Right lobe of liver (tissue), 6 donors: Measurements from ENCODE around the gene RTL1. TPM values are rescaled to one million over a fixed set of nuclear protein-coding genes. Genes with fewer than 3 reads are reported as not detected.

Experiments used
- ATAC-seq, 4 donors: fragments of 200-7000 bp; cut with Tn5 transposase; one replicate each; pipeline ENCODE4 v1.9.1; 2020; ENCODE audit warnings: mild to moderate bottlenecking in 4 of 4, moderate library complexity in 4 of 4
- DNase-seq, 3 donors: peaks; one replicate each; pipeline ENCODE4 v3.0.0-alpha.2; 2020
- H3K27ac ChIP-seq, 3 donors: fragments of 200-600 bp; one replicate each; pipeline ENCODE4 v1.8.0; 2022
- H3K27me3 ChIP-seq, 2 donors: fragments of 200-600 bp; one replicate each; pipeline ENCODE4 v1.8.0; 2022
- H3K36me3 ChIP-seq, 4 donors: fragments of 200-600 bp; sonication (generic) in 1 of 4; one replicate each; pipeline versions ENCODE4 v1.5.1 to v1.8.0; 2017 to 2022; ENCODE audit warnings: control low read depth in 1 of 4
- H3K4me1 ChIP-seq, 4 donors: fragments of 200-600 bp; sonication (generic) in 1 of 4; one replicate each; pipeline versions ENCODE4 v1.5.1 to v1.8.0; 2017 to 2022; ENCODE audit warnings: control low read depth in 1 of 4
- H3K4me3 ChIP-seq, 3 donors: fragments of 200-600 bp; one replicate each; pipeline ENCODE4 v1.8.0; 2022
- H3K9me3 ChIP-seq, 4 donors: fragments of 200-600 bp; sonication (generic) in 1 of 4; one replicate each; pipeline versions ENCODE4 v1.5.1 to v1.8.0; 2017 to 2022; ENCODE audit warnings: control low read depth in 1 of 4
- CTCF ChIP-seq, 4 donors: fragments of 200-600 bp in 3 of 4; fragments of 450-650 bp in 1 of 4; IDR thresholded peaks; one replicate each; pipeline versions ENCODE4 v1.5.1 to v1.8.0; 2016 to 2022; ENCODE audit warnings: antibody characterized with exemption in 4 of 4, mild to moderate bottlenecking in 2 of 4
- POLR2A ChIP-seq: fragments of 450-650 bp; IDR thresholded peaks from one replicate; pipeline ENCODE4 v1.6.1; 2017; ENCODE audit warnings: antibody characterized with exemption, mild to moderate bottlenecking
- WGBS: methylation state at CpG from one replicate; pipeline ENCODE4 v1.1.6; 2018; ENCODE audit warnings: low coverage, low lambda C conversion rate; ENCODE audit not compliant: insufficient coverage; ENCODE audit errors: missing lambda C conversion rate; 5-methylcytosine and 5-hydroxymethylcytosine counted together
- intact Hi-C, 2 donors: fragments of 100-400 bp; cut with DNase I; formaldehyde crosslinking; loops; one replicate each; pipeline versions ENCODE4 v1.11.2 to v1.14.1; 2022
- total RNA-seq, 6 experiments: library from RNA; depleted of rRNA in 2 of 6; stranded (reverse); fragments of >200 nt in 2 of 6; fragmentation: NEBNext Ultra II Directional in 3 of 6; extraction: Animal tissue kit (Norgen Biotek cat#: 25700) in 3 of 6; gene quantifications; one replicate each; pipeline versions ENCODE4 v1.1.0 to v1.2.4, GENCODE V29; 2016 to 2023
- donor health status: DM: no; HTN: yes; CAD: no.
- donor health status: DM: no; HTN: no; CAD: no.
- donor health status: DM: no; HTN: no; CAD: no.
- donor health status: DM: no; HTN: yes; CAD: no.
- donor health status: DM: no; HTN: yes; CAD: no.

RTL1 gene
- total RNA-seq, 6 experiments from 2014 or later = 0.04 TPM; not detected in 5

- no peak overlapping the region for H3K4me3 ChIP-seq
- intact Hi-C loops = no loop called here
- DNase-seq (no peak), ATAC-seq (no peak)
- H3K27ac ChIP-seq = no peak overlapping the region
- TF ChIP-seq POLR2A (no peak), CTCF (IDR thresholded peaks at IDR 0.05) (no peak)
- no peaks in the 10 kb centered on the region for H3K4me1 ChIP-seq
- WGBS = 53% methylated on average over 8 of the region's 15 CpGs
- H3K27me3 ChIP-seq = no peaks in the 10 kb centered on the region
- H3K36me3 ChIP-seq = no peaks in the 10 kb centered on the region
- no peaks in the 10 kb centered on the region for H3K9me3 ChIP-seq
Observed at GRCh38 chr14:100841761-100842403, 61.6 kb downstream of the RTL1 start.

GRCh38 chr14:100841066-100841760 lies 62.3 kb downstream of the RTL1 start:
- Histone ChIP-seq H3K9me3 (no peaks in the 10 kb centered on the region), H3K4me1 (no peaks in the 10 kb centered on the region), H3K36me3 (no peaks in the 10 kb centered on the region), H3K27ac (no peak overlapping the region), H3K27me3 (no peaks in the 10 kb centered on the region), H3K4me3 (no peak overlapping the region)
- 51% methylated on average over 7 of the region's 21 CpGs for WGBS
- intact Hi-C loops = no loop called here
- ATAC-seq = no peak
- TF ChIP-seq CTCF (IDR thresholded peaks at IDR 0.05) = no peak
- no peak for TF ChIP-seq POLR2A
- no peak for DNase-seq

GRCh38 chr14:100840286-100841065 lies 63.0 kb downstream of the RTL1 start:
- H3K36me3 ChIP-seq = no peaks in the 10 kb centered on the region
- intact Hi-C loops = no loop called here
- DNase-seq (no peak), ATAC-seq (no peak)
- no peak overlapping the region for H3K27ac ChIP-seq
- WGBS = 75% methylated on average over 13 of the region's 21 CpGs
- H3K9me3 ChIP-seq = no peaks in the 10 kb centered on the region
- no peak overlapping the region for H3K4me3 ChIP-seq
- TF ChIP-seq POLR2A (no peak), CTCF (IDR thresholded peaks at IDR 0.05) (no peak)
- no peaks in the 10 kb centered on the region for H3K27me3 ChIP-seq
- H3K4me1 ChIP-seq = no peaks in the 10 kb centered on the region

- H3K4me3 ChIP-seq = no peak overlapping the region
- 61% methylated on average over 9 of the region's 14 CpGs for WGBS
- no peak for DNase-seq
- no peaks in the 10 kb centered on the region for H3K4me1 ChIP-seq
- ATAC-seq = no peak
- no peaks in the 10 kb centered on the region for H3K9me3 ChIP-seq
- H3K27ac ChIP-seq = no peak overlapping the region
- no peaks in the 10 kb centered on the region for H3K36me3 ChIP-seq
- no peaks in the 10 kb centered on the region for H3K27me3 ChIP-seq
- intact Hi-C loops = no loop called here
- no peak for TF ChIP-seq CTCF (IDR thresholded peaks at IDR 0.05)
- no peak for TF ChIP-seq POLR2A
Observed at GRCh38 chr14:100839681-100840111, 63.8 kb downstream of the RTL1 start.
